Stomach (tissue), 4 donors: ENCODE measurements around the gene TRPM3.

Source experiments
- EP300 ChIP-seq: sonication (generic); formaldehyde crosslinking; IDR thresholded peaks from one replicate; pipeline ENCODE4 v1.6.1; 2017; ENCODE audit warnings: antibody characterized with exemption
- POLR2A ChIP-seq, 4 donors: fragments of 450-650 bp; IDR thresholded peaks; one replicate each; pipeline ENCODE4 v1.6.1; 2016; ENCODE audit warnings: antibody characterized with exemption in 4 of 4, control low read depth in 2 of 4, mild to moderate bottlenecking in 1 of 4, moderate library complexity in 1 of 4
- POLR2AphosphoS5 ChIP-seq, 3 donors: sonication (generic); formaldehyde crosslinking; IDR thresholded peaks; one replicate each; pipeline ENCODE4 v1.6.1; 2016; ENCODE audit warnings: antibody characterized with exemption in 3 of 3
- TF ChIP-seq, protein P1 (sequence below), 7 experiments: fragments of 450-650 bp in 4 of 7; fragments of 200-600 bp in 3 of 7; sonication (generic) in 3 of 7; IDR thresholded peaks; one replicate each; pipeline ENCODE4 v1.5.1; 2016 to 2019; ENCODE audit warnings: antibody characterized with exemption in 7 of 7, control low read depth in 2 of 7, mild to moderate bottlenecking in 1 of 7

DNA sequence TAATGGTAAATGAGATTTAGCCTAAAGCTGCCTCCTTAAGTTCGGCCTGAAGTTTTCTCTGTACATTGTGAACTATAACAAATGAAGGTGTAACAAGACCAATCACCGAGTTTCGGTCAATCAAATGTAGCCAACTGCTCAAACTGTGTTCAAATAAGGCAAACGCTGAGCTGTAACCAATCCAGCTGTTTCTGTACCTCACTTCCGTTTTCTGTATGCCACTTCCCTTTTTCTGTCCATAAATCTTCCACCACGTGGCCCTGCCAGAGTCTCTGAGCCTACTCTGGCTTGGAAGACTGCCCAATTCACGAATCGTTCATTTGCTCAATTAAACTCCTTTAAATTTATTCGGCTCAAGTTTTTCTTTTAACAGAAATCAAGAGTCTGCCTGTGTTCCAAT lies 513.5 kb downstream of the TRPM3 start:
- TF ChIP-seq, protein P1, sequence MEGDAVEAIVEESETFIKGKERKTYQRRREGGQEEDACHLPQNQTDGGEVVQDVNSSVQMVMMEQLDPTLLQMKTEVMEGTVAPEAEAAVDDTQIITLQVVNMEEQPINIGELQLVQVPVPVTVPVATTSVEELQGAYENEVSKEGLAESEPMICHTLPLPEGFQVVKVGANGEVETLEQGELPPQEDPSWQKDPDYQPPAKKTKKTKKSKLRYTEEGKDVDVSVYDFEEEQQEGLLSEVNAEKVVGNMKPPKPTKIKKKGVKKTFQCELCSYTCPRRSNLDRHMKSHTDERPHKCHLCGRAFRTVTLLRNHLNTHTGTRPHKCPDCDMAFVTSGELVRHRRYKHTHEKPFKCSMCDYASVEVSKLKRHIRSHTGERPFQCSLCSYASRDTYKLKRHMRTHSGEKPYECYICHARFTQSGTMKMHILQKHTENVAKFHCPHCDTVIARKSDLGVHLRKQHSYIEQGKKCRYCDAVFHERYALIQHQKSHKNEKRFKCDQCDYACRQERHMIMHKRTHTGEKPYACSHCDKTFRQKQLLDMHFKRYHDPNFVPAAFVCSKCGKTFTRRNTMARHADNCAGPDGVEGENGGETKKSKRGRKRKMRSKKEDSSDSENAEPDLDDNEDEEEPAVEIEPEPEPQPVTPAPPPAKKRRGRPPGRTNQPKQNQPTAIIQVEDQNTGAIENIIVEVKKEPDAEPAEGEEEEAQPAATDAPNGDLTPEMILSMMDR (IDR thresholded peaks at IDR 0.05), result no peak
- TF ChIP-seq EP300 (no peak), POLR2AphosphoS5 (IDR thresholded peaks at IDR 0.05) (no peak), POLR2A (IDR thresholded peaks at IDR 0.05) (no peak)
